HEK293T (cell line): Measurements from ENCODE around the gene KCNMA1.

ENCODE experiments used
- ARNT ChIP-seq: fragments of 450-650 bp; IDR thresholded peaks from 2 replicates; pipeline ENCODE4 v1.6.1; 2017; ENCODE audit warnings: mild to moderate bottlenecking
- BHLHE40 ChIP-seq: fragments of 450-650 bp; IDR thresholded peaks from 2 replicates; pipeline ENCODE4 v1.6.1; 2016; ENCODE audit warnings: mild to moderate bottlenecking, moderate library complexity, borderline replicate concordance
- CTBP1 ChIP-seq: fragments of 450-650 bp; IDR thresholded peaks from 2 replicates; pipeline ENCODE4 v1.6.1; 2016; ENCODE audit warnings: borderline replicate concordance
- FOXA1 ChIP-seq: fragments of 450-650 bp; IDR thresholded peaks from 2 replicates; pipeline ENCODE4 v1.6.1; 2016; ENCODE audit warnings: mild to moderate bottlenecking
- FOXM1 ChIP-seq: fragments of 450-650 bp; IDR thresholded peaks from 2 replicates; pipeline ENCODE4 v1.6.1; 2017; ENCODE audit warnings: mild to moderate bottlenecking, borderline replicate concordance
- HDGF ChIP-seq: fragments of 450-650 bp; IDR thresholded peaks from 2 replicates; pipeline ENCODE4 v1.6.1; 2017; ENCODE audit warnings: antibody characterized with exemption, borderline replicate concordance
- LEF1 ChIP-seq: fragments of 450-650 bp; IDR thresholded peaks from 2 replicates; pipeline ENCODE4 v1.6.1; 2017; ENCODE audit warnings: mild to moderate bottlenecking, borderline replicate concordance
- NFRKB ChIP-seq: fragments of 450-650 bp; IDR thresholded peaks from 2 replicates; pipeline ENCODE4 v1.6.1; 2016; ENCODE audit warnings: mild to moderate bottlenecking, moderate library complexity
- SP1 ChIP-seq: fragments of 450-650 bp; IDR thresholded peaks from 2 replicates; pipeline ENCODE4 v1.6.1; 2017
- SUZ12 ChIP-seq: fragments of 450-650 bp; IDR thresholded peaks from 2 replicates; pipeline ENCODE4 v1.6.1; 2016; ENCODE audit warnings: mild to moderate bottlenecking
- ZNF384 ChIP-seq: fragments of 450-650 bp; IDR thresholded peaks from 2 replicates; pipeline ENCODE4 v1.6.1; 2016

DNA sequence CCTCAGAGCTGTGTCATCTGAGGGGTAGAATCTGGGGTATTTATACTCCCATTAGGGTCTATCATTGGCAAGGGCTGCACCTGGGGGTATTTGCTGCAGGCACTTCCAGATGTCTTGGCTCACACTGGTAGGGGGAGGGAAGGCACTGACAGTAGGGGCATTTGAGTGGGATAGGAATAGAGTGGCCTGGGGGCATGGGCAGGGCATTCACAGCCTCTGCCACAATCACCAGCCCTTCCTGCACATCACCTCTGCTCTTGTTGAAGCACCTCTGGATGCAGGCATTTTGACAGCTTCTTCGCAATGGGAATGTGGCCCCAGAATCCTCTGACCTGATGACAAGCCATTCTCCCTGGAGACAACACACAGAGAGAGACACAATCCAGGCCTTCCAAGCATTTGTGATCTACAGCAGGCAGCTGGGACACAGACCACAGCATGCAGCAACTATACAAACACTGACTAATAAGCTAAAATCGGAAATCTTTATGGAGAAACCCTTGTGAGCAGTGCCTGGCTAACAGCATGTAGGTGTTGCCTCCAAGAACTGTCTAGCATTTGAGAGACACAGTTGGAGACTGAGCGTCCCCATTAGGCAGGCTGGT lies 178.5 kb downstream of the KCNMA1 start:
- TF ChIP-seq LEF1 = no peak
- no peak for TF ChIP-seq ZNF384
- no peak for TF ChIP-seq SP1
- no peak for TF ChIP-seq HDGF
- TF ChIP-seq ARNT = no peak
- TF ChIP-seq SUZ12 = no peak
- no peak for TF ChIP-seq BHLHE40
- TF ChIP-seq FOXA1 = no peak
- TF ChIP-seq FOXM1 = no peak
- TF ChIP-seq NFRKB = no peak
- TF ChIP-seq CTBP1 = no peak
